WI38 (cell line): ENCODE measurements around the gene KYAT1.
A peak's percentile ranks its signal among the peaks of the same experiment; 100 is the strongest.

Experiments
- H3K4me3 ChIP-seq: 2 replicates; pipeline ENCODE4 v1.5.1; 2011; ENCODE audit warnings: low read depth, mild to moderate bottlenecking, control low read depth, low read length
- CTCF ChIP-seq: IDR thresholded peaks from 2 replicates; pipeline ENCODE4 v1.5.1; 2012; ENCODE audit warnings: low read depth, mild to moderate bottlenecking, control low read depth, low read length

KYAT1 gene

GRCh38 chr9:128819716-128820664, 61.8 kb downstream of the KYAT1 start:
- TF ChIP-seq CTCF = no peak
- H3K4me3 ChIP-seq = no peak overlapping the region

- no peak for TF ChIP-seq CTCF
- H3K4me3 ChIP-seq = peak overlapping the region; percentile 57
Observed at GRCh38 chr9:128818839-128819715, 62.7 kb downstream of the KYAT1 start.

GRCh38 chr9:128818099-128818838, 63.5 kb downstream of the KYAT1 start, which contains the start of gene ENDOG:
ENDOG (plus strand) TSS chr9:128818500; CDS start chr9:128818685, 185 bp downstream.
- TF ChIP-seq CTCF = peak; percentile 98
- peak within 1 kb of the TSS; percentile 57 for H3K4me3 ChIP-seq

- no peak overlapping the region for H3K4me3 ChIP-seq
- no peak for TF ChIP-seq CTCF
Observed at GRCh38 chr9:128810873-128811272, 70.9 kb downstream of the KYAT1 start.

GRCh38 chr9:128809831-128810230, 71.9 kb downstream of the KYAT1 start:
- H3K4me3 ChIP-seq = no peak overlapping the region
- no peak for TF ChIP-seq CTCF

GRCh38 chr9:128809036-128809599, 72.6 kb downstream of the KYAT1 start:
- H3K4me3 ChIP-seq = no peak overlapping the region
- TF ChIP-seq CTCF = no peak
